Thoracic aorta (tissue), 2 donors: ENCODE results near the gene ERGIC1. TPM values are rescaled to one million over a fixed set of nuclear protein-coding genes. Genes with fewer than 3 reads are reported as not detected.

Source experiments
- ATAC-seq: fragments of 150-250 bp; one replicate; pipeline ENCODE4 v1.8.0; 2017; ENCODE audit warnings: low read depth; ENCODE audit not compliant: insufficient number of reproducible peaks, low FRiP score
- DNase-seq: peaks from one replicate; pipeline ENCODE4 v3.0.0-alpha.2; 2020; ENCODE audit warnings: low spot score
- H3K27ac ChIP-seq, 2 donors: fragments of 200-600 bp; sonication (generic); 1 replicate in 1 of 2; 2 replicates in 1 of 2; pipeline ENCODE4 v1.5.1; 2016; ENCODE audit warnings: mild to moderate bottlenecking in 2 of 2, moderate library complexity in 2 of 2
- H3K27me3 ChIP-seq: fragments of 200-600 bp; sonication (generic); replicated peaks from 2 replicates; pipeline ENCODE4 v1.6.0; 2016; ENCODE audit warnings: mild to moderate bottlenecking; ENCODE audit not compliant: insufficient read depth
- H3K36me3 ChIP-seq: fragments of 200-600 bp; sonication (generic); one replicate; pipeline ENCODE4 v1.5.1; 2016
- H3K4me1 ChIP-seq, 2 donors: fragments of 200-600 bp; sonication (generic); 1 replicate in 1 of 2; 2 replicates in 1 of 2; pipeline versions ENCODE4 v1.5.1 to v1.6.0; 2016; ENCODE audit warnings: low read depth in 2 of 2, mild to moderate bottlenecking in 1 of 2; ENCODE audit not compliant: control insufficient read depth in 1 of 2
- H3K4me3 ChIP-seq: fragments of 200-600 bp; sonication (generic); 2 replicates; pipeline ENCODE4 v1.5.1; 2016; ENCODE audit warnings: mild to moderate bottlenecking
- H3K9me3 ChIP-seq: fragments of 200-600 bp; sonication (generic); 2 replicates; pipeline ENCODE4 v1.5.1; 2016
- total RNA-seq, 2 donors: library from RNA; depleted of rRNA; stranded (reverse); fragments of >200 nt; gene quantifications; one replicate each; pipeline versions ENCODE4 v1.1.0 to v1.2.3, GENCODE V29; 2016
- TF ChIP-seq, protein P1 (sequence below): fragments of 200-600 bp; sonication (generic); IDR thresholded peaks from one replicate; pipeline ENCODE4 v1.5.1; 2019; ENCODE audit warnings: antibody characterized with exemption

The ERGIC1 gene
- total RNA-seq, 2 donors from 2014 or later, result 141 to 230 TPM

- H3K27me3 ChIP-seq, result no peaks in the 10 kb centered on the region
- TF ChIP-seq, protein P1, sequence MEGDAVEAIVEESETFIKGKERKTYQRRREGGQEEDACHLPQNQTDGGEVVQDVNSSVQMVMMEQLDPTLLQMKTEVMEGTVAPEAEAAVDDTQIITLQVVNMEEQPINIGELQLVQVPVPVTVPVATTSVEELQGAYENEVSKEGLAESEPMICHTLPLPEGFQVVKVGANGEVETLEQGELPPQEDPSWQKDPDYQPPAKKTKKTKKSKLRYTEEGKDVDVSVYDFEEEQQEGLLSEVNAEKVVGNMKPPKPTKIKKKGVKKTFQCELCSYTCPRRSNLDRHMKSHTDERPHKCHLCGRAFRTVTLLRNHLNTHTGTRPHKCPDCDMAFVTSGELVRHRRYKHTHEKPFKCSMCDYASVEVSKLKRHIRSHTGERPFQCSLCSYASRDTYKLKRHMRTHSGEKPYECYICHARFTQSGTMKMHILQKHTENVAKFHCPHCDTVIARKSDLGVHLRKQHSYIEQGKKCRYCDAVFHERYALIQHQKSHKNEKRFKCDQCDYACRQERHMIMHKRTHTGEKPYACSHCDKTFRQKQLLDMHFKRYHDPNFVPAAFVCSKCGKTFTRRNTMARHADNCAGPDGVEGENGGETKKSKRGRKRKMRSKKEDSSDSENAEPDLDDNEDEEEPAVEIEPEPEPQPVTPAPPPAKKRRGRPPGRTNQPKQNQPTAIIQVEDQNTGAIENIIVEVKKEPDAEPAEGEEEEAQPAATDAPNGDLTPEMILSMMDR, result no peak
- H3K4me3 ChIP-seq, result no peak overlapping the region
- peaks cover 0 to 11% of the 10 kb centered on the region in 2 donors for H3K4me1 ChIP-seq
- no peaks in the 10 kb centered on the region for H3K36me3 ChIP-seq
- ATAC-seq (no peak), DNase-seq (no peak)
- H3K9me3 ChIP-seq, result no peaks in the 10 kb centered on the region
- no peak overlapping the region for H3K27ac ChIP-seq
Observed at GRCh38 chr5:172821340-172821985, 12.6 kb upstream of the ERGIC1 start.

- H3K27ac ChIP-seq, result no peak overlapping the region
- H3K4me1 ChIP-seq, result peaks cover 0 to 11% of the 10 kb centered on the region in 2 donors
- H3K36me3 ChIP-seq, result no peaks in the 10 kb centered on the region
- no peaks in the 10 kb centered on the region for H3K27me3 ChIP-seq
- TF ChIP-seq, protein P1, result no peak
- no peak overlapping the region for H3K4me3 ChIP-seq
- H3K9me3 ChIP-seq, result no peaks in the 10 kb centered on the region
- ATAC-seq, result no peak
- DNase-seq, result no peak
Observed at GRCh38 chr5:172823840-172824362, 10.2 kb upstream of the ERGIC1 start.

DNA sequence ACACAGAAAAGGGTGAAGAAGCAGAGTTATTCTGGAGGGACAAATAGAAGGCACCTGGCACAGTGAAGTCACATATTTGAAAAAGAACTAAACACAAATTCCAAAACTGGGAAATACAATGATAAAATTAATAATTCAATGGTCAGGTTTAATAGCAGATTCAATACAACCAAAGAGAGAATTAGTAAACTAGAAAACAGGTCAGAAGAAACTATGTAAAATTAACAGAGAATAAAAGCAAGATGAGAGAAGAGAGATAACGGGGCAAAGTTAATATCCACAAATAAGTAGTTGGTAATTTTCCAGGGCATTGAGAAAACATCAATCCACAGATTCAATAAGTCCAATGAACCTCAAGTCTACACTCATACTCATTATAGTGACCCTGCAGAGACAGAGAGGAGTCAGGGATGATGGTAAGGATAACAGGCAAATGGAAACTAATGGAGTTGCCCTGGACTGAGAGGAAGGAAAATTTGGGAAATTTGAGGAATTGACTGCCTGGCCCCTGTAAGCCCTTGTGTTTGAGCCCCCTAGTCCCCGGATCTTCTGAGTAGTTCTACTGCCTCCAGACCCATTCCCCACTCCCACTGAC lies 8.3 kb upstream of the ERGIC1 start:
- Histone ChIP-seq H3K27ac (no peak overlapping the region), H3K4me1 (no peaks in the 10 kb centered on the region), H3K9me3 (no peaks in the 10 kb centered on the region), H3K4me3 (no peak overlapping the region), H3K36me3 (no peaks in the 10 kb centered on the region), H3K27me3 (no peaks in the 10 kb centered on the region)
- DNase-seq, result no peak
- TF ChIP-seq, protein P1, result no peak
- ATAC-seq, result no peak

- TF ChIP-seq, protein P1, result no peak
- no peaks in the 10 kb centered on the region for H3K27me3 ChIP-seq
- H3K36me3 ChIP-seq, result no peaks in the 10 kb centered on the region
- no peaks in the 10 kb centered on the region for H3K9me3 ChIP-seq
- DNase-seq (no peak), ATAC-seq (no peak)
- no peak overlapping the region for H3K27ac ChIP-seq
- H3K4me1 ChIP-seq, result peaks cover 0 to 2% of the 10 kb centered on the region in 2 donors
- no peak overlapping the region for H3K4me3 ChIP-seq
Observed at GRCh38 chr5:172827841-172828240, 6.2 kb upstream of the ERGIC1 start.

- ATAC-seq, result no peak
- H3K27me3 ChIP-seq, result no peaks in the 10 kb centered on the region
- H3K36me3 ChIP-seq, result no peaks in the 10 kb centered on the region
- H3K4me3 ChIP-seq, result no peak overlapping the region
- peaks cover 0 to 11% of the 10 kb centered on the region in 2 donors for H3K4me1 ChIP-seq
- DNase-seq, result no peak
- TF ChIP-seq, protein P1, result no peak
- H3K9me3 ChIP-seq, result no peaks in the 10 kb centered on the region
- H3K27ac ChIP-seq, result no peak overlapping the region
Observed at GRCh38 chr5:172828911-172829431, 5.1 kb upstream of the ERGIC1 start.
